Fibroblast of lung (primary cell): ENCODE measurements around the gene ATP2B3. TPM values are rescaled to one million over a fixed set of nuclear protein-coding genes. Genes with fewer than 3 reads are reported as not detected.

Experiments
- DNase-seq, 2 donors: peaks; one replicate each; pipeline versions ENCODE4 v3.0.0 to v3.0.0-alpha.2; 2010; ENCODE audit warnings: low read depth in 2 of 2
- H2AFZ ChIP-seq: 2 replicates; pipeline ENCODE4 v1.5.1; 2012; ENCODE audit warnings: low read length, control low read depth, inconsistent platforms
- H3K27ac ChIP-seq: 2 replicates; pipeline ENCODE4 v1.5.1; 2011; ENCODE audit warnings: low read length, control low read depth; ENCODE audit not compliant: insufficient read depth
- H3K27me3 ChIP-seq: 2 replicates; pipeline ENCODE4 v1.5.1; 2011; ENCODE audit warnings: mild to moderate bottlenecking, low read length; ENCODE audit not compliant: control insufficient read depth, insufficient read depth
- H3K36me3 ChIP-seq: 2 replicates; pipeline ENCODE4 v1.5.1; 2011; ENCODE audit warnings: low read length; ENCODE audit not compliant: control insufficient read depth, insufficient read depth
- H3K4me1 ChIP-seq: 2 replicates; pipeline ENCODE4 v1.5.1; 2011; ENCODE audit warnings: low read length; ENCODE audit not compliant: control insufficient read depth, insufficient read depth; ENCODE audit errors: extremely low read depth
- H3K4me2 ChIP-seq: 2 replicates; pipeline ENCODE4 v1.5.1; 2011; ENCODE audit warnings: low read length, control low read depth; ENCODE audit not compliant: insufficient read depth; ENCODE audit errors: extremely low read depth
- H3K4me3 ChIP-seq, 4 experiments: fragments of 200-600 bp in 1 of 4; sonication (generic) in 1 of 4; replicated peaks in 1 of 4; 2 replicates each; pipeline ENCODE4 v1.5.1; 2011 to 2016; ENCODE audit warnings: low read length in 4 of 4, low read depth in 3 of 4, mild to moderate bottlenecking in 3 of 4, control low read depth in 2 of 4, inconsistent platforms in 1 of 4, mixed read lengths in 1 of 4; ENCODE audit not compliant: insufficient read depth in 1 of 4; ENCODE audit errors: control extremely low read depth in 1 of 4
- H3K79me2 ChIP-seq: 2 replicates; pipeline ENCODE4 v1.5.1; 2012; ENCODE audit warnings: mild to moderate bottlenecking, low read length, inconsistent platforms; ENCODE audit not compliant: control insufficient read depth, insufficient read depth
- H3K9ac ChIP-seq: 2 replicates; pipeline ENCODE4 v1.5.1; 2011; ENCODE audit warnings: mild to moderate bottlenecking, low read length, control low read depth; ENCODE audit not compliant: insufficient read depth
- H3K9me3 ChIP-seq: 2 replicates; pipeline ENCODE4 v1.5.1; 2012; ENCODE audit warnings: low read depth, low read length; ENCODE audit not compliant: control insufficient read depth, insufficient read depth
- H4K20me1 ChIP-seq: 2 replicates; pipeline ENCODE4 v1.5.1; 2011; ENCODE audit warnings: low read length; ENCODE audit not compliant: control insufficient read depth, insufficient read depth; ENCODE audit errors: extremely low read depth
- EZH2 ChIP-seq: IDR thresholded peaks from 2 replicates; pipeline ENCODE4 v1.5.1; 2012; ENCODE audit warnings: low read length, control low read depth, mild to moderate bottlenecking; ENCODE audit errors: missing control alignments
- polyA plus RNA-seq, 2 donors: library from polyadenylated mRNA; depleted of rRNA in 1 of 2; stranded (reverse) in 1 of 2; unstranded in 1 of 2; fragments of >200 nt; gene quantifications; 2 replicates each; pipeline ENCODE4 v1.2.1, GENCODE V29; 2011 to 2012; ENCODE audit warnings: missing spikeins in 1 of 2
- total RNA-seq: library from RNA; depleted of rRNA; stranded (reverse); fragments of >200 nt; gene quantifications from 2 replicates; pipeline ENCODE4 v1.2.1, GENCODE V29; 2014
- TF ChIP-seq, protein P1 (sequence below), 2 donors: IDR thresholded peaks in 1 of 2; conservative IDR thresholded peaks in 1 of 2; 1 replicate in 1 of 2; 2 replicates in 1 of 2; pipeline ENCODE4 v1.5.1; 2011 to 2012; ENCODE audit warnings: low read length in 2 of 2, control low read depth in 1 of 2, inconsistent platforms in 1 of 2, low read depth in 1 of 2, mild to moderate bottlenecking in 1 of 2

Gene ATP2B3
- total and polyA plus RNA-seq, 2 donors (not counting 1 experiment from before 2014, with no cell fraction given) = not detected

DNA sequence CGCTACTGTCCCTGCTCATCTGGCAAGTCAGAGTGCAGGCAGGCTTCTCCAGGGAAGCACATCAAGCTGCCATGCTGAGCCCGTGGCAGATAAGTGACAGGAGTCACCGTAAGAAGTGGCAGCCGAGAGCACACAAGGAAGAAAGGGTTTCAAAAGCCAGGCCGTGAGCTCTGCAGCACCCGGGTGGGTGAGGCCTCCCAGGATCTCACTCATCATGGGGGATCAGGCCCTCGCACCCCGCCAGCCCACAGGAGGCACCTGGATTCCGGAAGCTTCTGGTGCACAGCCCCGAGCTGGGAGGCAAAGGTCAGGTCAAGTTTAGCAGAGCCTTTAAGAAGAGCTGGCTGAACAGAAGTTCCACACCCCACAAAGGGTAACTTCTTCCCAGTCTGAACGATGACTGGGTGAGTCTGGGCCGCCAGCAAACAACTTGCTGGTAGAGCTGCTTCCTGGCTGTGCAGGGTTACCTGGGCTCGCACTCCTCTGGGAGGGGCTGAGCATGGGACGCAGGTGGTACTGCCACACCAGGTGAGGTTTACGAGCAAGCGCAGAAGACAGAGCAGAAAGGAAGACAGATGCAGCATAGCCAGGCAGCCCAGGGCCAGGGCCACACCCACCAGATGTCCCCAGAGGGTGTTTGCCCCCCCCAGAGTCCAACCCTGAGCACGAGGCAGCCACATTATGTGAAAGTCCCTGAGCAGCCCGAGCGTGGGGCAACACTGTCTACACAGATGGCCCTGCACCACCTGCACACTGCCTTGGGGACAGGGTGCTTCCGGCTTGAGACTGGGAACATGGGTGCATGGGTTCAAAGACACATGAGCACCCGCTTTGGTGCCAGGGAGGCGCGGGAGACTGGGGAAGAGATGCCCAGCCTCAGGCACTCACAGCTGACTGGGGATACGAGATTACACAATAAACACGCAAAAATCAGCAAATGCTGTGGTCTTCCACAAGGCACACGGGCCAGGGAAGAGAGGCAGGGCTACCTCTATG, 73.8 kb downstream of the ATP2B3 start:
- H3K4me2 ChIP-seq = no peak overlapping the region
- DNase-seq = no peak
- H2AFZ ChIP-seq = no peak overlapping the region
- no peaks in the 10 kb centered on the region for H3K79me2 ChIP-seq
- TF ChIP-seq EZH2 = no peak
- TF ChIP-seq, protein P1, sequence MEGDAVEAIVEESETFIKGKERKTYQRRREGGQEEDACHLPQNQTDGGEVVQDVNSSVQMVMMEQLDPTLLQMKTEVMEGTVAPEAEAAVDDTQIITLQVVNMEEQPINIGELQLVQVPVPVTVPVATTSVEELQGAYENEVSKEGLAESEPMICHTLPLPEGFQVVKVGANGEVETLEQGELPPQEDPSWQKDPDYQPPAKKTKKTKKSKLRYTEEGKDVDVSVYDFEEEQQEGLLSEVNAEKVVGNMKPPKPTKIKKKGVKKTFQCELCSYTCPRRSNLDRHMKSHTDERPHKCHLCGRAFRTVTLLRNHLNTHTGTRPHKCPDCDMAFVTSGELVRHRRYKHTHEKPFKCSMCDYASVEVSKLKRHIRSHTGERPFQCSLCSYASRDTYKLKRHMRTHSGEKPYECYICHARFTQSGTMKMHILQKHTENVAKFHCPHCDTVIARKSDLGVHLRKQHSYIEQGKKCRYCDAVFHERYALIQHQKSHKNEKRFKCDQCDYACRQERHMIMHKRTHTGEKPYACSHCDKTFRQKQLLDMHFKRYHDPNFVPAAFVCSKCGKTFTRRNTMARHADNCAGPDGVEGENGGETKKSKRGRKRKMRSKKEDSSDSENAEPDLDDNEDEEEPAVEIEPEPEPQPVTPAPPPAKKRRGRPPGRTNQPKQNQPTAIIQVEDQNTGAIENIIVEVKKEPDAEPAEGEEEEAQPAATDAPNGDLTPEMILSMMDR (conservative IDR thresholded peaks at IDR 0.05 in 1 of 2, IDR thresholded peaks at IDR 0.05 in 1 of 2; ENCODE audit: low read depth in 1 of 2, low read length in 2 of 2) = no peak
- no peaks in the 10 kb centered on the region for H4K20me1 ChIP-seq
- H3K27me3 ChIP-seq = no peaks in the 10 kb centered on the region
- no peak overlapping the region for H3K4me3 ChIP-seq
- H3K27ac ChIP-seq = no peak overlapping the region
- H3K4me1 ChIP-seq = no peaks in the 10 kb centered on the region
- no peaks in the 10 kb centered on the region for H3K9me3 ChIP-seq
- peaks cover 1% of the 10 kb centered on the region for H3K36me3 ChIP-seq
- no peak overlapping the region for H3K9ac ChIP-seq

DNA sequence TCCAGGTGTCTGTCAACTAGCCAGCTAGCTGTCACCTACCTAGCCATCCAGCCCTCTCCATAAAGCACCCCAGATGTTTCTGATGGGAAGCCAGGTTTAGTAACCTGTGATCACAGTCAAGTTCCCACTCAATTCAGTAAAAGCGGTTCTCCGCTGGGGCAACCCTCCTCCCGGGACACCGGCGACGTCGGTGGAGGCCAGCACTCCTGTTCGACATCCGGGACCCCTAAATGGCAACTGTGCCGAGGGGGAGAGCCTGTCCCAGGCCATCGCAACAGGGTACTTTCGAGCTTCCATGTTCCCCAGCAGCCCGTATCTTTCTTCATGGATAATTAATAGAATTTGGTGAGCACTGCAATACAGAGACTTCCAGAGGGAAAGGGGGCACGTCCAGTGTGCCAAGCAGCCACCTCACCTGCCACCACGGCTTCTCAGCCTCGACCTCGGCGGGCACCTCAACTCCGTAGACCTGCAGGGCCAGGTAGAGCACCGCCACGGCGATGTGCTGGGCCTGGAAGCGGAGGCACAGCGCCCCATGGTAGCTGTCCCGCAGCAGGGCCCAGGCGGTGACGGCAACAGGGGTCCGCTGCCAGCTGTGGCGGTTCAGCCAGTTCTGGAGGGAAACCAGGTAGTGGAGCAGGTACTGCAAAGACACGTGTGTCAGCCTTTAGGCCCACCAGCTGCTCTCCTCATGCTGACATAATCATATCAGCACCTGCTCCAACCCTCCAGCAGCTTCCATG, 74.8 kb downstream of the ATP2B3 start:
- H3K79me2 ChIP-seq = peaks cover 6% of the 10 kb centered on the region
- no peaks in the 10 kb centered on the region for H4K20me1 ChIP-seq
- H3K9ac ChIP-seq = no peak overlapping the region
- no peak for TF ChIP-seq EZH2
- TF ChIP-seq, protein P1 (conservative IDR thresholded peaks at IDR 0.05 in 1 of 2, IDR thresholded peaks at IDR 0.05 in 1 of 2; ENCODE audit: low read depth in 1 of 2, low read length in 2 of 2) = no peak
- no peak overlapping the region for H2AFZ ChIP-seq
- no peak for DNase-seq
- H3K4me2 ChIP-seq = no peak overlapping the region
- H3K9me3 ChIP-seq = no peaks in the 10 kb centered on the region
- H3K4me3 ChIP-seq = no peak overlapping the region
- H3K27ac ChIP-seq = no peak overlapping the region
- H3K36me3 ChIP-seq = peaks cover 1% of the 10 kb centered on the region
- no peaks in the 10 kb centered on the region for H3K4me1 ChIP-seq
- no peaks in the 10 kb centered on the region for H3K27me3 ChIP-seq
